Stomach (tissue), 4 donors: ENCODE results near the gene ZGLP1.

Experiments used
- POLR2A ChIP-seq, 4 donors: fragments of 450-650 bp; IDR thresholded peaks; one replicate each; pipeline ENCODE4 v1.6.1; 2016; ENCODE audit warnings: antibody characterized with exemption in 4 of 4, control low read depth in 2 of 4, mild to moderate bottlenecking in 1 of 4, moderate library complexity in 1 of 4
- POLR2AphosphoS5 ChIP-seq, 3 donors: sonication (generic); formaldehyde crosslinking; IDR thresholded peaks; one replicate each; pipeline ENCODE4 v1.6.1; 2016; ENCODE audit warnings: antibody characterized with exemption in 3 of 3
- TF ChIP-seq, protein P1 (sequence below), 7 experiments: fragments of 450-650 bp in 4 of 7; fragments of 200-600 bp in 3 of 7; sonication (generic) in 3 of 7; IDR thresholded peaks; one replicate each; pipeline ENCODE4 v1.5.1; 2016 to 2019; ENCODE audit warnings: antibody characterized with exemption in 7 of 7, control low read depth in 2 of 7, mild to moderate bottlenecking in 1 of 7

DNA sequence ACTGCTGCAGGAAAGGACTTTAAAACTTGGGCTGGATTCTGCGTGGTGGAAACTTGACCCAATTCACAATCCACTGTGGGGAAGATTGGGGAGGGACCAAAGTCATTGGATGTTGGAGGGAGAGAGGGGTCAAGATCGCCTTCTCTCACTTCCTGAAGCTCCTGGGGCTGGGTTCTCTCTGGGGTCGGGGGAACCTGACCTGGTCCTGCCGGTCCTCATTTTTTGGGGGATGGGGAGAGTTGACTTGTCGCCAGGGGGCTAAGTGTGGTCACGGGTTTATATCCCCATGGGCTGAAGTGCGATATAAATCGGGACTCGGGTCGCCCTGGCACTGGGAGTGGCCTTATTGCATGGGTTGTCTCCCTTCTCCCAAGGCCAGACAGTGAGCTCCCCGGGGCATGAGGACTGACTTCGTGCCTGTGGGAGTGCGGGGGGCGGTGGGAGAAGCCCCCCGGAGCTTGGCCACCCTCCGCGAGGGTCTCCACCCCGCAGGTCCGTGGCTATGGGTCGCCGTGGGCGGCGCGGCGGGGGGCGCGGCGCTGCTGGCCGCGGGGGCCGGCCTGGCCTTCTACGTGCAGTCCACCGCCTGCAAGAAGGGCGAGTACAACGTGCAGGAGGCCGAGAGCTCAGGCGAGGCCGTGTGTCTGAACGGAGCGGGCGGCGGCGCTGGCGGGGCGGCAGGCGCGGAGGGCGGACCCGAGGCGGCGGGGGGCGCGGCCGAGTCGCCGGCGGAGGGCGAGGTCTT is 13.6 kb downstream of the ZGLP1 start:
- TF ChIP-seq, protein P1, sequence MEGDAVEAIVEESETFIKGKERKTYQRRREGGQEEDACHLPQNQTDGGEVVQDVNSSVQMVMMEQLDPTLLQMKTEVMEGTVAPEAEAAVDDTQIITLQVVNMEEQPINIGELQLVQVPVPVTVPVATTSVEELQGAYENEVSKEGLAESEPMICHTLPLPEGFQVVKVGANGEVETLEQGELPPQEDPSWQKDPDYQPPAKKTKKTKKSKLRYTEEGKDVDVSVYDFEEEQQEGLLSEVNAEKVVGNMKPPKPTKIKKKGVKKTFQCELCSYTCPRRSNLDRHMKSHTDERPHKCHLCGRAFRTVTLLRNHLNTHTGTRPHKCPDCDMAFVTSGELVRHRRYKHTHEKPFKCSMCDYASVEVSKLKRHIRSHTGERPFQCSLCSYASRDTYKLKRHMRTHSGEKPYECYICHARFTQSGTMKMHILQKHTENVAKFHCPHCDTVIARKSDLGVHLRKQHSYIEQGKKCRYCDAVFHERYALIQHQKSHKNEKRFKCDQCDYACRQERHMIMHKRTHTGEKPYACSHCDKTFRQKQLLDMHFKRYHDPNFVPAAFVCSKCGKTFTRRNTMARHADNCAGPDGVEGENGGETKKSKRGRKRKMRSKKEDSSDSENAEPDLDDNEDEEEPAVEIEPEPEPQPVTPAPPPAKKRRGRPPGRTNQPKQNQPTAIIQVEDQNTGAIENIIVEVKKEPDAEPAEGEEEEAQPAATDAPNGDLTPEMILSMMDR (IDR thresholded peaks at IDR 0.05) = no peak
- TF ChIP-seq POLR2AphosphoS5 (IDR thresholded peaks at IDR 0.05) (no peak), POLR2A (IDR thresholded peaks at IDR 0.05) (no peak)
